ENCODE measurements around the gene DEFB123. TPM values are rescaled to one million over a fixed set of nuclear protein-coding genes. Genes with fewer than 3 reads are reported as not detected.
"Not testable (repeated sequence)": the region's sequence is repeated elsewhere in the genome, so short reads cannot be mapped to it uniquely, and the experiment has no call there.

Gene DEFB123
- total RNA-seq, 4 donors from 2014 or later = not detected

GRCh38 chr20:31430568-31431115 is 9.8 kb upstream of the DEFB123 start:
- Histone ChIP-seq H3K4me1 (no peaks in the 10 kb centered on the region), H3K4me3 (no peak overlapping the region), H3K27ac (no peak overlapping the region), H3K27me3 (no peaks in the 10 kb centered on the region), H3K9me3 (no peaks in the 10 kb centered on the region), H3K36me3 (no peaks in the 10 kb centered on the region)
- WGBS = 75% methylated on average over 4 of the region's 4 CpGs
- no peak for DNase-seq (ENCODE audit: low spot score in 2 of 2)
- no peak for TF ChIP-seq CTCF (IDR thresholded peaks at IDR 0.05)
- TF ChIP-seq EP300 (IDR thresholded peaks at IDR 0.05) = no peak
- no peak for TF ChIP-seq POLR2AphosphoS5 (IDR thresholded peaks at IDR 0.05)
- no peak for TF ChIP-seq POLR2A (IDR thresholded peaks at IDR 0.05)

GRCh38 chr20:31446084-31446819 is 5.8 kb downstream of the DEFB123 start:
- H3K4me3 ChIP-seq = no peak overlapping the region
- no peak for DNase-seq (ENCODE audit: low spot score in 2 of 2)
- no peaks in the 10 kb centered on the region for H3K4me1 ChIP-seq
- no peaks in the 10 kb centered on the region for H3K27me3 ChIP-seq
- H3K9me3 ChIP-seq = no peaks in the 10 kb centered on the region
- no peaks in the 10 kb centered on the region for H3K36me3 ChIP-seq
- 75% methylated on average over 12 of the region's 12 CpGs for WGBS
- H3K27ac ChIP-seq = no peak overlapping the region
- TF ChIP-seq POLR2A (IDR thresholded peaks at IDR 0.05) = no peak
- TF ChIP-seq EP300 (IDR thresholded peaks at IDR 0.05) = no peak
- no peak for TF ChIP-seq POLR2AphosphoS5 (IDR thresholded peaks at IDR 0.05)
- TF ChIP-seq CTCF (IDR thresholded peaks at IDR 0.05) = no peak

- 73% methylated on average over 8 of the region's 8 CpGs for WGBS
- DNase-seq (ENCODE audit: low spot score in 2 of 2) = no peak
- no peaks in the 10 kb centered on the region for H3K27me3 ChIP-seq
- no peak overlapping the region for H3K4me3 ChIP-seq
- no peak overlapping the region for H3K27ac ChIP-seq
- no peaks in the 10 kb centered on the region for H3K4me1 ChIP-seq
- H3K9me3 ChIP-seq = no peaks in the 10 kb centered on the region
- TF ChIP-seq POLR2A (IDR thresholded peaks at IDR 0.05) (no peak), POLR2AphosphoS5 (IDR thresholded peaks at IDR 0.05) (no peak), CTCF (IDR thresholded peaks at IDR 0.05) (no peak), EP300 (IDR thresholded peaks at IDR 0.05) (no peak)
- no peaks in the 10 kb centered on the region for H3K36me3 ChIP-seq
Observed at GRCh38 chr20:31449511-31450414, 9.3 kb downstream of the DEFB123 start.

GRCh38 chr20:31452575-31452974 is 12.1 kb downstream of the DEFB123 start:
- no peak for TF ChIP-seq POLR2AphosphoS5 (IDR thresholded peaks at IDR 0.05)
- no peak for TF ChIP-seq EP300 (IDR thresholded peaks at IDR 0.05)
- no peak for TF ChIP-seq CTCF (IDR thresholded peaks at IDR 0.05)
- no peak for TF ChIP-seq POLR2A (IDR thresholded peaks at IDR 0.05)
- H3K27me3 ChIP-seq = no peaks in the 10 kb centered on the region
- WGBS = 52% methylated on average over 2 of the region's 2 CpGs
- H3K4me1 ChIP-seq = no peaks in the 10 kb centered on the region
- H3K9me3 ChIP-seq = no peaks in the 10 kb centered on the region
- no peaks in the 10 kb centered on the region for H3K36me3 ChIP-seq
- no peak overlapping the region for H3K27ac ChIP-seq
- DNase-seq (ENCODE audit: low spot score in 2 of 2) = no peak
- no peak overlapping the region for H3K4me3 ChIP-seq

GRCh38 chr20:31454361-31454760 is 13.9 kb downstream of the DEFB123 start:
- H3K9me3 ChIP-seq = no peaks in the 10 kb centered on the region
- H3K4me3 ChIP-seq = no peak overlapping the region
- 100% methylated on average over 1 of the region's 1 CpG for WGBS
- TF ChIP-seq CTCF (IDR thresholded peaks at IDR 0.05) (no peak), EP300 (IDR thresholded peaks at IDR 0.05) (no peak), POLR2AphosphoS5 (IDR thresholded peaks at IDR 0.05) (no peak), POLR2A (IDR thresholded peaks at IDR 0.05) (no peak)
- DNase-seq (ENCODE audit: low spot score in 2 of 2) = no peak
- H3K36me3 ChIP-seq = no peaks in the 10 kb centered on the region
- no peak overlapping the region for H3K27ac ChIP-seq
- H3K4me1 ChIP-seq = no peaks in the 10 kb centered on the region
- peaks cover 3% of the 10 kb centered on the region for H3K27me3 ChIP-seq

GRCh38 chr20:31470946-31471345 is 30.5 kb downstream of the DEFB123 start:
- not testable (repeated sequence) for DNase-seq (ENCODE audit: low spot score in 2 of 2); H3K4me3 ChIP-seq; H3K27ac ChIP-seq; H3K9me3 ChIP-seq; H3K36me3 ChIP-seq; H3K27me3 ChIP-seq
- peaks cover 23% of the 10 kb centered on the region for H3K4me1 ChIP-seq
- no CpG with 5 or more reads among the region's 33 CpGs for WGBS

Data from suprapubic skin (tissue), 4 donors.